Measurements from ENCODE around the gene ERRFI1.

DNA sequence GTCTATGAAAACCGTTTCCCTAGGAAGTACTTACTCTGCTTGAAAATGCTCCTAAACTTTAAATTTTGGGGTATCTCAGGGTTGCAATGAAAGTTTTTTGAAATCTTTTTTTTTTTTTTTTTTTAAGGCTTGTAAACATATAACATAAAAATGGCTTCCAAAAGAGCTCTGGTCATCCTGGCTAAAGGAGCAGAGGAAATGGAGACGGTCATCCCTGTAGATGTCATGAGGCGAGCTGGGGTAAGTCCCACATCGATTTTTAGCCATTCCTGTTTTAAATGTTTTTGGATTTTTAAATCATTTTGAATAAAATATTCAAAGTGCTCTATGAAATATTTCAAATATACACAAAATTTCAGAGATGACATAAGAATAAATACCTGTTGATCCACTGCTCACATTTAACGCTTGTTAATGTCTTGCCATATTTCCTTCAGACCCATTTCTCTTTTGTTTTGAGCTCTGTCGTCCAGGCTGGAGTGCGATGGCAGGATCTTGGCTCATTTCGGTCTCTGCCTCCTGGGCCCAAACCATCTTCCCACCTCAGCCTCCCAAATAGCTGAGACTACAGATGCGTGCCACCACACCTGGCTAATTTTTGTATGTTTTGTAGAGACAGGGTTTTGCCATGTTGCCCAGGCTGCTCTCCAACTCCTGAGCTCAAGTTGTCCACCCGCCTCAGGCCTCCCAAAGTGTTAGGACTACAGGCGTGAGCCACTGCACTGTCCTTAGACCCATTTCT lies 63.3 kb downstream of the ERRFI1 start:
- no peak for TF ChIP-seq EZH2 (IDR thresholded peaks at IDR 0.05)
- TF ChIP-seq POLR2AphosphoS5 (IDR thresholded peaks at IDR 0.05; ENCODE audit: borderline replicate concordance, low read depth, low read length): no peak
- no peak for TF ChIP-seq FOXP2 (optimal IDR thresholded peaks at IDR 0.05; ENCODE audit: control extremely low read depth, extremely low read length, insufficient read depth)
